ENCODE measurements around the gene ZFHX3.

ZFHX3 gene

GRCh38 chr16:72852421-72852820 lies 195.5 kb downstream of the ZFHX3 start:
- DNase-seq (ENCODE audit: low read depth in 2 of 2): no peak

- no peak for DNase-seq (ENCODE audit: low read depth in 2 of 2)
Measured at GRCh38 chr16:72850853-72851252, 197.1 kb downstream of the ZFHX3 start.

GRCh38 chr16:72850021-72850420 lies 197.9 kb downstream of the ZFHX3 start:
- no peak for DNase-seq (ENCODE audit: low read depth in 2 of 2)

- no peak for DNase-seq (ENCODE audit: low read depth in 2 of 2)
Measured at GRCh38 chr16:72848759-72849664, 198.9 kb downstream of the ZFHX3 start.

GRCh38 chr16:72848028-72848400 lies 199.9 kb downstream of the ZFHX3 start:
- no peak for DNase-seq (ENCODE audit: low read depth in 2 of 2)

GRCh38 chr16:72847187-72848027 lies 200.5 kb downstream of the ZFHX3 start:
- DNase-seq (ENCODE audit: low read depth in 2 of 2): no peak

GRCh38 chr16:72846594-72846993 lies 201.3 kb downstream of the ZFHX3 start:
- no peak for DNase-seq (ENCODE audit: low read depth in 2 of 2)

- no peak for DNase-seq (ENCODE audit: low read depth in 2 of 2)
Measured at GRCh38 chr16:72845322-72846020, 202.5 kb downstream of the ZFHX3 start.

- no peak for DNase-seq (ENCODE audit: low read depth in 2 of 2)
Measured at GRCh38 chr16:72844225-72844920, 203.6 kb downstream of the ZFHX3 start.

GRCh38 chr16:72841506-72841905 lies 206.4 kb downstream of the ZFHX3 start:
- DNase-seq (ENCODE audit: low read depth in 2 of 2): no peak

GRCh38 chr16:72840631-72841381 lies 207.1 kb downstream of the ZFHX3 start:
- no peak for DNase-seq (ENCODE audit: low read depth in 2 of 2)

GRCh38 chr16:72838951-72839350 lies 209.0 kb downstream of the ZFHX3 start:
- DNase-seq (ENCODE audit: low read depth in 2 of 2): no peak

- DNase-seq (ENCODE audit: low read depth in 2 of 2): no peak
Measured at GRCh38 chr16:72838586-72838910, 209.4 kb downstream of the ZFHX3 start.

- DNase-seq (ENCODE audit: low read depth in 2 of 2): no peak
Measured at GRCh38 chr16:72837846-72838585, 209.9 kb downstream of the ZFHX3 start.

GRCh38 chr16:72836985-72837384 lies 210.9 kb downstream of the ZFHX3 start:
- DNase-seq (ENCODE audit: low read depth in 2 of 2): no peak

- DNase-seq (ENCODE audit: low read depth in 2 of 2): no peak
Measured at GRCh38 chr16:72836181-72836580, 211.7 kb downstream of the ZFHX3 start.

- DNase-seq (ENCODE audit: low read depth in 2 of 2): no peak
Measured at GRCh38 chr16:72835086-72835485, 212.8 kb downstream of the ZFHX3 start.

GRCh38 chr16:72834499-72834898 lies 213.4 kb downstream of the ZFHX3 start:
- DNase-seq (ENCODE audit: low read depth in 2 of 2): no peak

- no peak for DNase-seq (ENCODE audit: low read depth in 2 of 2)
Measured at GRCh38 chr16:72833969-72834368, 214.0 kb downstream of the ZFHX3 start.

- no peak for DNase-seq (ENCODE audit: low read depth in 2 of 2)
Measured at GRCh38 chr16:72833482-72833881, 214.4 kb downstream of the ZFHX3 start.
